HAP-1 (cell line): ENCODE results near the gene DPM3.

Source experiments
- DNase-seq, 2 experiments: peaks; one replicate each; pipeline ENCODE4 v3.0.0-alpha.2; 2016 to 2020; ENCODE audit warnings: low spot score in 2 of 2
- H3K27me3 ChIP-seq: fragments of 250-450 bp; sonication (Bioruptor Pico); 2 replicates; pipeline ENCODE4 v1.5.1; 2020; ENCODE audit warnings: low read depth, mild to moderate bottlenecking, moderate library complexity
- H3K36me3 ChIP-seq: fragments of 250-450 bp; sonication (Bioruptor Pico); replicated peaks from 2 replicates; pipeline ENCODE4 v1.5.1; 2020; ENCODE audit warnings: mild to moderate bottlenecking
- H3K4me1 ChIP-seq: fragments of 250-450 bp; sonication (Bioruptor Pico); 2 replicates; pipeline ENCODE4 v1.5.1; 2020; ENCODE audit warnings: mild to moderate bottlenecking
- H3K4me3 ChIP-seq: fragments of 250-450 bp; sonication (Bioruptor Pico); 2 replicates; pipeline ENCODE4 v1.5.1; 2020; ENCODE audit warnings: mild to moderate bottlenecking, moderate library complexity
- H3K9me3 ChIP-seq: fragments of 250-450 bp; sonication (Bioruptor Pico); 2 replicates; pipeline ENCODE4 v1.5.1; 2020; ENCODE audit warnings: mild to moderate bottlenecking, moderate library complexity
- in situ Hi-C: fragments of 300-500 bp; cut with MboI; formaldehyde crosslinking; loops from 3 replicates; pipeline ENCODE4 v1.14.3; 2020; ENCODE audit warnings: low sequenced_read_pairs, inconsistent platforms, mixed read lengths

Gene DPM3

GRCh38 chr1:155103325-155103724 lies 37.0 kb downstream of the DPM3 start:
- H3K4me1 ChIP-seq: no peaks in the 10 kb centered on the region

GRCh38 chr1:155099331-155099730 lies 41.0 kb downstream of the DPM3 start:
- no peak overlapping the region for H3K4me3 ChIP-seq
- no peaks in the 10 kb centered on the region for H3K9me3 ChIP-seq
- no peaks in the 10 kb centered on the region for H3K4me1 ChIP-seq
- DNase-seq: no peak
- peaks cover 4% of the 10 kb centered on the region; the same call in 1 of the 2 replicates for H3K27me3 ChIP-seq
- no peaks in the 10 kb centered on the region for H3K36me3 ChIP-seq
- in situ Hi-C loops: no loop called here

More at GRCh38 chr1:155103325-155103724, 37.0 kb downstream of the DPM3 start:
- Histone ChIP-seq H3K4me3 (no peak overlapping the region), H3K36me3 (no peaks in the 10 kb centered on the region), H3K27me3 (no peaks in the 10 kb centered on the region), H3K9me3 (no peaks in the 10 kb centered on the region)
- in situ Hi-C loops: no loop called here
- DNase-seq: no peak

- Histone ChIP-seq H3K36me3 (no peaks in the 10 kb centered on the region), H3K27me3 (peaks cover 4% of the 10 kb centered on the region; the same call in 1 of the 2 replicates), H3K4me1 (no peaks in the 10 kb centered on the region; the same call in 1 of the 2 replicates), H3K4me3 (no peak overlapping the region), H3K9me3 (no peaks in the 10 kb centered on the region)
- in situ Hi-C loops: loop anchor here (5.0 kb wide), 1 partner anchor 73 kb away; no protein-coding TSS in a partner anchor
- DNase-seq: no peak
Measured at GRCh38 chr1:155094622-155094948, 45.7 kb downstream of the DPM3 start.

- in situ Hi-C loops: loop anchor here (5.0 kb wide), 1 partner anchor 73 kb away; no protein-coding TSS in a partner anchor
- peak in 1 of 2 experiments; percentile 60 for DNase-seq
- Histone ChIP-seq H3K4me1 (no peaks in the 10 kb centered on the region; the same call in 1 of the 2 replicates), H3K4me3 (no peak overlapping the region), H3K9me3 (no peaks in the 10 kb centered on the region), H3K27me3 (peaks cover 4% of the 10 kb centered on the region; the same call in 1 of the 2 replicates), H3K36me3 (no peaks in the 10 kb centered on the region)
Measured at GRCh38 chr1:155093911-155094621, 46.3 kb downstream of the DPM3 start.

- Histone ChIP-seq H3K27me3 (peaks cover 4% of the 10 kb centered on the region; the same call in 1 of the 2 replicates), H3K4me3 (no peak overlapping the region), H3K9me3 (no peaks in the 10 kb centered on the region), H3K4me1 (no peaks in the 10 kb centered on the region; the same call in 1 of the 2 replicates), H3K36me3 (no peaks in the 10 kb centered on the region)
- in situ Hi-C loops: loop anchor here (5.0 kb wide), 1 partner anchor 75 kb away; no protein-coding TSS in a partner anchor
- no peak for DNase-seq
Measured at GRCh38 chr1:155092641-155093040, 47.7 kb downstream of the DPM3 start.

- Histone ChIP-seq H3K27me3 (peaks cover 4% of the 10 kb centered on the region; the same call in 1 of the 2 replicates), H3K9me3 (no peaks in the 10 kb centered on the region), H3K36me3 (no peaks in the 10 kb centered on the region), H3K4me3 (no peak overlapping the region), H3K4me1 (no peaks in the 10 kb centered on the region; the same call in 1 of the 2 replicates)
- DNase-seq: no peak
- in situ Hi-C loops: loop anchor here (5.0 kb wide), 1 partner anchor 75 kb away; no protein-coding TSS in a partner anchor
Measured at GRCh38 chr1:155092131-155092530, 48.2 kb downstream of the DPM3 start.

- DNase-seq: peak; percentile 73 to 94
- in situ Hi-C loops: loop anchor here (5.0 kb wide), 1 partner anchor 76 kb away; no protein-coding TSS in a partner anchor
- H3K4me1 ChIP-seq: peaks cover under 1% of the 10 kb centered on the region
- H3K27me3 ChIP-seq: peaks cover 4% of the 10 kb centered on the region; the same call in 1 of the 2 replicates
- no peaks in the 10 kb centered on the region; the same call in 1 of the 2 replicates for H3K36me3 ChIP-seq
- H3K4me3 ChIP-seq: no peak overlapping the region
- H3K9me3 ChIP-seq: no peaks in the 10 kb centered on the region
Measured at GRCh38 chr1:155091071-155092051, 49.0 kb downstream of the DPM3 start.
